Keratinocyte (primary cell): ENCODE measurements around the gene PEX7.

Experiments used
- EZH2 ChIP-seq: IDR thresholded peaks from one replicate; pipeline ENCODE4 v1.6.1; 2012; ENCODE audit warnings: inconsistent platforms, mild to moderate bottlenecking, low read length, moderate library complexity
- TF ChIP-seq, protein P1 (sequence below), 3 experiments: IDR thresholded peaks in 1 of 3; conservative IDR thresholded peaks in 1 of 3; optimal IDR thresholded peaks in 1 of 3; 2 replicates in 2 of 3; 3 replicates in 1 of 3; pipeline versions ENCODE3 to v1.5.1; 2011; ENCODE audit warnings: low read length in 3 of 3, mild to moderate bottlenecking in 3 of 3, moderate library complexity in 2 of 3, control low read depth in 1 of 3, inconsistent platforms in 1 of 3; ENCODE audit not compliant: insufficient read depth in 2 of 3; ENCODE audit errors: extremely low read depth in 1 of 3

DNA sequence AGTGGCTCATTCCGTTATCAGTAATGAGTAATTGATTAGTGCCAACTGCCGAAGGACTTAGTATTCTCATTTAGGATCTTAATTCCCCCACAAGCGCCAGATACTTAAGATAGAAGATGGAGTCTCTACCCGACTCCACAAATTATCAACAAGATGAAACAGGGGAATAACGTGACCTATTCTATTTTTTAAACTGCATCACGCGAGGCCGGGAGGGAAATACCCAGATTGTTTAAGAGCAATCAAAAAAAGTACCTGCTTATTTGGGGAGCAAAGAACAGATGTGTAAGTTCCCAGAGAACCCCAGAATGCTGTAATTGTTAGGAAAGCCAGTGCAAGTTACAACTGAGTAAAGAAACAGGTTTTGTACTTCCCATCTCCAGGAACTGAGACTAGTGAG is 29.0 kb upstream of the PEX7 start:
- TF ChIP-seq EZH2: no peak
- TF ChIP-seq, protein P1, sequence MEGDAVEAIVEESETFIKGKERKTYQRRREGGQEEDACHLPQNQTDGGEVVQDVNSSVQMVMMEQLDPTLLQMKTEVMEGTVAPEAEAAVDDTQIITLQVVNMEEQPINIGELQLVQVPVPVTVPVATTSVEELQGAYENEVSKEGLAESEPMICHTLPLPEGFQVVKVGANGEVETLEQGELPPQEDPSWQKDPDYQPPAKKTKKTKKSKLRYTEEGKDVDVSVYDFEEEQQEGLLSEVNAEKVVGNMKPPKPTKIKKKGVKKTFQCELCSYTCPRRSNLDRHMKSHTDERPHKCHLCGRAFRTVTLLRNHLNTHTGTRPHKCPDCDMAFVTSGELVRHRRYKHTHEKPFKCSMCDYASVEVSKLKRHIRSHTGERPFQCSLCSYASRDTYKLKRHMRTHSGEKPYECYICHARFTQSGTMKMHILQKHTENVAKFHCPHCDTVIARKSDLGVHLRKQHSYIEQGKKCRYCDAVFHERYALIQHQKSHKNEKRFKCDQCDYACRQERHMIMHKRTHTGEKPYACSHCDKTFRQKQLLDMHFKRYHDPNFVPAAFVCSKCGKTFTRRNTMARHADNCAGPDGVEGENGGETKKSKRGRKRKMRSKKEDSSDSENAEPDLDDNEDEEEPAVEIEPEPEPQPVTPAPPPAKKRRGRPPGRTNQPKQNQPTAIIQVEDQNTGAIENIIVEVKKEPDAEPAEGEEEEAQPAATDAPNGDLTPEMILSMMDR (optimal IDR thresholded peaks at IDR 0.05 in 1 of 3, IDR thresholded peaks at IDR 0.05 in 1 of 3, conservative IDR thresholded peaks at IDR 0.05 in 1 of 3; ENCODE audit: extremely low read depth in 1 of 3, insufficient read depth in 2 of 3, low read length in 3 of 3): no peak
